WTC11 (cell line): ENCODE results near the gene EIF4G3. TPM values are rescaled to one million over a fixed set of nuclear protein-coding genes. Genes with fewer than 3 reads are reported as not detected.

ENCODE experiments used
- ATAC-seq: fragments of 200-7000 bp; cut with Tn5 transposase; 2 replicates; pipeline ENCODE4 v1.10.0; 2021; ENCODE audit warnings: mild to moderate bottlenecking, moderate library complexity
- CTCF ChIA-PET: fragments of 300-600 bp; sonication (Branson Sonifier 250); formaldehyde crosslinking; loops from one replicate; lab custom pipeline; 2021; ENCODE audit warnings: antibody characterized with exemption; lab: Charles Lee
- POLR2A ChIA-PET: fragments of 350-600 bp; sonication (Branson Sonifier 250); formaldehyde crosslinking; loops from one replicate; lab custom pipeline; 2021; ENCODE audit warnings: antibody characterized with exemption; lab: Charles Lee
- DNase-seq: peaks from one replicate; pipeline ENCODE4 v3.0.0; 2021; ENCODE audit warnings: low spot score
- H3K27ac Mint-ChIP-seq: 2 replicates; pipeline ENCODE4 v1.8.0; 2021; ENCODE audit warnings: mixed read lengths
- H3K27me3 Mint-ChIP-seq: 2 replicates; pipeline ENCODE4 v1.8.0; 2021; ENCODE audit warnings: low read depth, mild to moderate bottlenecking, moderate library complexity, mixed read lengths
- H3K36me3 Mint-ChIP-seq: 2 replicates; pipeline ENCODE4 v1.8.0; 2021; ENCODE audit warnings: mixed read lengths
- H3K4me1 Mint-ChIP-seq: 2 replicates; pipeline ENCODE4 v1.8.0; 2022; ENCODE audit warnings: mixed read lengths
- H3K4me3 Mint-ChIP-seq: 2 replicates; pipeline ENCODE4 v1.8.0; 2021; ENCODE audit warnings: mild to moderate bottlenecking, moderate library complexity, mixed read lengths
- H3K9me3 Mint-ChIP-seq: 2 replicates; pipeline ENCODE4 v1.8.0; 2021; ENCODE audit warnings: mixed read lengths
- ATF1 ChIP-seq: sonication (generic); formaldehyde crosslinking; IDR thresholded peaks from 2 replicates; pipeline ENCODE4 v1.8.1; 2023; ENCODE audit warnings: mild to moderate bottlenecking, moderate library complexity, missing genetic modification reagents
- CBFB ChIP-seq: sonication (generic); formaldehyde crosslinking; IDR thresholded peaks from 2 replicates; pipeline ENCODE4 v1.8.1; 2022; ENCODE audit warnings: mild to moderate bottlenecking, low read depth, missing genetic modification reagents
- ELF4 ChIP-seq: sonication (generic); formaldehyde crosslinking; IDR thresholded peaks from 2 replicates; pipeline ENCODE4 v1.8.1; 2022; ENCODE audit warnings: low read depth, mild to moderate bottlenecking, moderate library complexity, missing genetic modification reagents
- EMX1 ChIP-seq: fragments of 250-450 bp; sonication (Bioruptor Pico); IDR thresholded peaks from 2 replicates; pipeline ENCODE4 v1.8.0; 2021; ENCODE audit warnings: mild to moderate bottlenecking
- ESRRA ChIP-seq: sonication (generic); formaldehyde crosslinking; IDR thresholded peaks from 2 replicates; pipeline ENCODE4 v1.8.1; 2022; ENCODE audit warnings: mild to moderate bottlenecking, missing genetic modification reagents, borderline replicate concordance
- ETV6 ChIP-seq: sonication (generic); formaldehyde crosslinking; IDR thresholded peaks from 2 replicates; pipeline ENCODE4 v1.8.1; 2022; ENCODE audit warnings: mild to moderate bottlenecking, missing genetic modification reagents
- GABPB1 ChIP-seq: sonication (generic); formaldehyde crosslinking; IDR thresholded peaks from 2 replicates; pipeline ENCODE4 v1.8.1; 2023; ENCODE audit warnings: mild to moderate bottlenecking, missing genetic modification reagents
- NFE2L1 ChIP-seq: sonication (generic); formaldehyde crosslinking; IDR thresholded peaks from 2 replicates; pipeline ENCODE4 v1.8.1; 2023; ENCODE audit warnings: missing genetic modification reagents
- NR1H2 ChIP-seq: sonication (generic); formaldehyde crosslinking; IDR thresholded peaks from 2 replicates; pipeline ENCODE4 v1.9.0; 2021; ENCODE audit warnings: mild to moderate bottlenecking, moderate library complexity, missing genetic modification reagents
- NR2C2 ChIP-seq: sonication (generic); formaldehyde crosslinking; IDR thresholded peaks from 2 replicates; pipeline ENCODE4 v1.8.0; 2022; ENCODE audit warnings: mild to moderate bottlenecking, missing genetic modification reagents
- RORB ChIP-seq: fragments of 250-450 bp; sonication (Bioruptor Pico); IDR thresholded peaks from 2 replicates; pipeline ENCODE4 v1.9.0; 2021; ENCODE audit warnings: mild to moderate bottlenecking
- SOX15 ChIP-seq: fragments of 250-450 bp; sonication (Bioruptor Pico); IDR thresholded peaks from 2 replicates; pipeline ENCODE4 v1.9.0; 2021; ENCODE audit warnings: mild to moderate bottlenecking
- TEAD1 ChIP-seq: sonication (generic); formaldehyde crosslinking; IDR thresholded peaks from 2 replicates; pipeline ENCODE4 v1.8.0; 2022; ENCODE audit warnings: mild to moderate bottlenecking, missing genetic modification reagents
- TEAD4 ChIP-seq: sonication (generic); formaldehyde crosslinking; IDR thresholded peaks from 2 replicates; pipeline ENCODE4 v1.8.0; 2022; ENCODE audit warnings: mild to moderate bottlenecking, missing genetic modification reagents
- ZNF138 ChIP-seq: sonication (generic); formaldehyde crosslinking; conservative IDR thresholded peaks from 2 replicates; pipeline ENCODE4 v1.8.1; 2022; ENCODE audit warnings: mild to moderate bottlenecking, moderate library complexity, missing genetic modification reagents
- ZNF219 ChIP-seq: sonication (generic); formaldehyde crosslinking; IDR thresholded peaks from 2 replicates; pipeline ENCODE4 v1.8.0; 2023; ENCODE audit warnings: missing genetic modification reagents, mild to moderate bottlenecking, borderline replicate concordance
- ZNF232 ChIP-seq: sonication (generic); formaldehyde crosslinking; IDR thresholded peaks from 2 replicates; pipeline ENCODE4 v1.8.0; 2022; ENCODE audit warnings: mild to moderate bottlenecking, missing genetic modification reagents
- ZNF317 ChIP-seq: sonication (generic); formaldehyde crosslinking; IDR thresholded peaks from 2 replicates; pipeline ENCODE4 v1.8.1; 2023; ENCODE audit warnings: low read depth, mild to moderate bottlenecking, moderate library complexity, missing genetic modification reagents, borderline replicate concordance
- ZNF416 ChIP-seq: fragments of 250-450 bp; sonication (Bioruptor Pico); IDR thresholded peaks from 2 replicates; pipeline ENCODE4 v1.9.0; 2021; ENCODE audit warnings: mild to moderate bottlenecking, inconsistent platforms
- ZNF423 ChIP-seq: fragments of 250-450 bp; sonication (Bioruptor Pico); IDR thresholded peaks from 2 replicates; pipeline ENCODE4 v2.1.2; 2022; ENCODE audit warnings: mild to moderate bottlenecking, moderate library complexity
- total RNA-seq: library from RNA; stranded (reverse); gene quantifications from 3 replicates; pipeline ENCODE4 v1.2.3, GENCODE V29; 2021
- TF ChIP-seq, protein P1 (sequence below): sonication (generic); formaldehyde crosslinking; IDR thresholded peaks from 2 replicates; pipeline ENCODE4 v1.8.0; 2022; ENCODE audit warnings: mild to moderate bottlenecking, missing genetic modification reagents
- TF ChIP-seq, protein P2 (sequence below): sonication (generic); formaldehyde crosslinking; IDR thresholded peaks from 2 replicates; pipeline ENCODE4 v1.8.1; 2022; ENCODE audit warnings: missing genetic modification reagents, borderline replicate concordance
- TF ChIP-seq, protein P3 (sequence below): fragments of 250-450 bp; sonication (Bioruptor Pico); IDR thresholded peaks from 2 replicates; pipeline ENCODE4 v1.9.0; 2021; ENCODE audit warnings: mild to moderate bottlenecking
- TF ChIP-seq, protein P4 (sequence below): fragments of 250-450 bp; sonication (Bioruptor Pico); IDR thresholded peaks from 2 replicates; pipeline ENCODE4 v2.1.2; 2022; ENCODE audit warnings: mild to moderate bottlenecking, moderate library complexity
- TF ChIP-seq, protein P5 (sequence below): fragments of 250-450 bp; sonication (Bioruptor Pico); conservative IDR thresholded peaks from 2 replicates; pipeline ENCODE4 v1.9.0; 2021; ENCODE audit warnings: mild to moderate bottlenecking
- TF ChIP-seq, protein P6 (sequence below): sonication (generic); formaldehyde crosslinking; conservative IDR thresholded peaks from 2 replicates; pipeline ENCODE4 v1.8.1; 2022; ENCODE audit warnings: mild to moderate bottlenecking, missing genetic modification reagents
- TF ChIP-seq, protein P7 (sequence below): sonication (generic); formaldehyde crosslinking; IDR thresholded peaks from 2 replicates; pipeline ENCODE4 v1.8.1; 2023; ENCODE audit warnings: mild to moderate bottlenecking, missing genetic modification reagents, moderate library complexity
- TF ChIP-seq, protein P8 (sequence below): sonication (generic); formaldehyde crosslinking; IDR thresholded peaks from 2 replicates; pipeline ENCODE4 v1.8.1; 2022; ENCODE audit warnings: low read depth, mild to moderate bottlenecking, moderate library complexity, missing genetic modification reagents, borderline replicate concordance
- TF ChIP-seq, protein P9 (sequence below): fragments of 200-600 bp; IDR thresholded peaks from 2 replicates; pipeline ENCODE4 v1.8.0; 2022; ENCODE audit warnings: antibody characterized with exemption

Gene EIF4G3
- total RNA-seq, 1 experiment from 2014 or later: 77.7 TPM

DNA sequence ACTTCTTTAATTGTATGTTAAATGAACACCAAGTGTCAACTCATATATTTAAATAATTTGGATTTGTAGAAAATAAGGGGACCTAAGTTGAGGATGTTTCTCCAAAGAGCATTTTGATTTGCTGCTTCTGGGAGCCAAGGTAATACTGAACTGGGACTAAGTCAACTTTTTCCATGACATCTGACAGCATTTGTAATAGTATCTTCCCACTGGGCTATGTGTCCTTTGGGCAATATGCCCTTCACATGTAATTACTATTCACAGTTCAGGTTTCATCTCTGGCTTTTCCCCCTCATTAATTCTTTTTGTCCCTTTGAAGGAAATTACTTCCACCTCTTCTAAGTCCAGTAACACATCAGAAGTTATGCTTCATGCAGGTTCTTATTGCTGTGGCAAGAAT lies 352.9 kb downstream of the EIF4G3 start:
- ChIA-PET POLR2A (no interaction called here), CTCF (no interaction called here)
- Mint-ChIP-seq H3K27ac (no peak overlapping the region), H3K27me3 (no peaks in the 10 kb centered on the region), H3K9me3 (no peaks in the 10 kb centered on the region), H3K4me3 (no peak overlapping the region), H3K36me3 (peaks cover 17% of the 10 kb centered on the region), H3K4me1 (no peaks in the 10 kb centered on the region)
- ATAC-seq (no peak), DNase-seq (no peak)
- TF ChIP-seq NR1H2 (no peak), ZNF416 (CRISPR knock-in tag) (no peak), ZNF219 (CRISPR knock-in tag) (no peak), GABPB1 (no peak), ESRRA (CRISPR knock-in tag) (no peak), SOX15 (CRISPR knock-in tag) (no peak), ZNF138 (CRISPR knock-in tag) (no peak), ZNF317 (no peak), RORB (CRISPR knock-in tag) (no peak), NFE2L1 (no peak)
- TF ChIP-seq, protein P1, sequence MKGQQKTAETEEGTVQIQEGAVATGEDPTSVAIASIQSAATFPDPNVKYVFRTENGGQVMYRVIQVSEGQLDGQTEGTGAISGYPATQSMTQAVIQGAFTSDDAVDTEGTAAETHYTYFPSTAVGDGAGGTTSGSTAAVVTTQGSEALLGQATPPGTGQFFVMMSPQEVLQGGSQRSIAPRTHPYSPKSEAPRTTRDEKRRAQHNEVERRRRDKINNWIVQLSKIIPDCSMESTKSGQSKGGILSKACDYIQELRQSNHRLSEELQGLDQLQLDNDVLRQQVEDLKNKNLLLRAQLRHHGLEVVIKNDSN (CRISPR knock-in tag): no peak
- TF ChIP-seq, protein P2, sequence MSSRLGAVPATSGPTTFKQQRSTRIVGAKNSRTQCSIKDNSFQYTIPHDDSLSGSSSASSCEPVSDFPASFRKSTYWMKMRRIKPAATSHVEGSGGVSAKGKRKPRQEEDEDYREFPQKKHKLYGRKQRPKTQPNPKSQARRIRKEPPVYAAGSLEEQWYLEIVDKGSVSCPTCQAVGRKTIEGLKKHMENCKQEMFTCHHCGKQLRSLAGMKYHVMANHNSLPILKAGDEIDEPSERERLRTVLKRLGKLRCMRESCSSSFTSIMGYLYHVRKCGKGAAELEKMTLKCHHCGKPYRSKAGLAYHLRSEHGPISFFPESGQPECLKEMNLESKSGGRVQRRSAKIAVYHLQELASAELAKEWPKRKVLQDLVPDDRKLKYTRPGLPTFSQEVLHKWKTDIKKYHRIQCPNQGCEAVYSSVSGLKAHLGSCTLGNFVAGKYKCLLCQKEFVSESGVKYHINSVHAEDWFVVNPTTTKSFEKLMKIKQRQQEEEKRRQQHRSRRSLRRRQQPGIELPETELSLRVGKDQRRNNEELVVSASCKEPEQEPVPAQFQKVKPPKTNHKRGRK: no peak
- TF ChIP-seq, protein P3, sequence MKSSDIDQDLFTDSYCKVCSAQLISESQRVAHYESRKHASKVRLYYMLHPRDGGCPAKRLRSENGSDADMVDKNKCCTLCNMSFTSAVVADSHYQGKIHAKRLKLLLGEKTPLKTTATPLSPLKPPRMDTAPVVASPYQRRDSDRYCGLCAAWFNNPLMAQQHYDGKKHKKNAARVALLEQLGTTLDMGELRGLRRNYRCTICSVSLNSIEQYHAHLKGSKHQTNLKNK (CRISPR knock-in tag): no peak
- TF ChIP-seq, protein P4, sequence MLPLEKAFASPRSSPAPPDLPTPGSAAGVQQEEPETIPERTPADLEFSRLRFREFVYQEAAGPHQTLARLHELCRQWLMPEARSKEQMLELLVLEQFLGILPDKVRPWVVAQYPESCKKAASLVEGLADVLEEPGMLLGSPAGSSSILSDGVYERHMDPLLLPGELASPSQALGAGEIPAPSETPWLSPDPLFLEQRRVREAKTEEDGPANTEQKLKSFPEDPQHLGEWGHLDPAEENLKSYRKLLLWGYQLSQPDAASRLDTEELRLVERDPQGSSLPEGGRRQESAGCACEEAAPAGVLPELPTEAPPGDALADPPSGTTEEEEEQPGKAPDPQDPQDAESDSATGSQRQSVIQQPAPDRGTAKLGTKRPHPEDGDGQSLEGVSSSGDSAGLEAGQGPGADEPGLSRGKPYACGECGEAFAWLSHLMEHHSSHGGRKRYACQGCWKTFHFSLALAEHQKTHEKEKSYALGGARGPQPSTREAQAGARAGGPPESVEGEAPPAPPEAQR (CRISPR knock-in tag): no peak

DNA sequence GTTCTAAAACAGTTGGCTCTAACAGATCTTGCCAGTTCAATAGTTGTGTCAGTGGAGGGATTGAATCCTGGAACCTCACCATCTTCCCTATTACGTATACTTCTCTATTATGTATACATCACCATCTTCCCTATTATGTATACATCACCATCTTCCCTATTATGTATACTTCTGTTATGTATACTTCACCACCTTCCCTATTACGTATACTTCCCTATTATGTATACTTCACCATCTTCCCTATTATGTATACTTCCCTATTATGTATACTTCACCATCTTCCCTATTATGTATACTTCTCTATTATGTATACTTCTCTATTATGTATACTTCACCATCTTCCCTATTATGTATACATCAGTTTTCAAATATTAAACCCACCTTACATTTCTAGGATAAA lies 355.2 kb downstream of the EIF4G3 start:
- H3K9me3 Mint-ChIP-seq: no peaks in the 10 kb centered on the region
- POLR2A ChIA-PET: no interaction called here
- DNase-seq (no peak), ATAC-seq (no peak)
- H3K27ac Mint-ChIP-seq: no peak overlapping the region
- peaks cover 22% of the 10 kb centered on the region for H3K36me3 Mint-ChIP-seq
- CTCF ChIA-PET: interaction anchor here (0.6 to 2.7 kb wide), 2 partner anchors 373 to 445 kb away, joined by 3 to 7 read pairs; no protein-coding TSS in a partner anchor
- no peak overlapping the region for H3K4me3 Mint-ChIP-seq
- H3K4me1 Mint-ChIP-seq: no peaks in the 10 kb centered on the region
- H3K27me3 Mint-ChIP-seq: no peaks in the 10 kb centered on the region
- TF ChIP-seq ELF4 (CRISPR knock-in tag): no peak
- TF ChIP-seq NR2C2: no peak
- TF ChIP-seq, protein P5, sequence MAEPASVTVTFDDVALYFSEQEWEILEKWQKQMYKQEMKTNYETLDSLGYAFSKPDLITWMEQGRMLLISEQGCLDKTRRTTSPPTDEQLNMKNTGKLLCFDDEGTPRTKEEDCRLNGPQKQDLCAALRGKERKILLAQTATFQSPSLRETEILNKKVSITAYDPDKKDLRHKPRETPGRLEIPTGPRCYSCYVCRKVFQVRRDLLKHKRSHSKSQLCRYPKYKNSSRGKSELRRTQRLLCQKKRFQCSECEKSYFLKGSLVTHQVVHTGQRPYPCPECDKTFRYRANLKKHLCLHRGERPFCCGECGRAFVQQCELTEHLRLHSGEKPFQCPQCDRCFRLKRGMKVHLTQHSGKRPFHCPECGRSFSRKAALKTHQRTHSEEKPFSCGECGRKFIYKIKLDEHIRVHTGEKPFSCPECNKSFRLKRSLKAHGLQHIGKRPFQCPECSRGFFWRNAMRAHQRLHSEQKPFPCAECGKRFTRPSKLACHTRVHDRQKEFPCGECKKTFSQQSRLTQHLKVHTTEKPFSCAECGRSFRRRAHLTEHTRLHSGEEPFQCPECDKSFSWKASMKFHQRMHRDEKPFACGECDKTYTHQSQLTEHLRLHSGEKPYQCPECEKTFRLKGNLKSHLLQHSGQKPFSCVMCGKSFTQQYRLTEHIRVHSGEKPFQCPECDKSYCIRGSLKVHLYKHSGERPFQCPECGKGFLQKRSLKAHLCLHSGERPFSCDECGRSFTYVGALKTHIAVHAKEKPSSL (CRISPR knock-in tag): no peak
- TF ChIP-seq, protein P6, sequence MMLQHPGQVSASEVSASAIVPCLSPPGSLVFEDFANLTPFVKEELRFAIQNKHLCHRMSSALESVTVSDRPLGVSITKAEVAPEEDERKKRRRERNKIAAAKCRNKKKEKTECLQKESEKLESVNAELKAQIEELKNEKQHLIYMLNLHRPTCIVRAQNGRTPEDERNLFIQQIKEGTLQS (CRISPR knock-in tag): no peak
- no peak for TF ChIP-seq ZNF232 (CRISPR knock-in tag)
- no peak for TF ChIP-seq EMX1 (CRISPR knock-in tag)
- TF ChIP-seq TEAD4 (CRISPR knock-in tag): no peak
- TF ChIP-seq ETV6 (CRISPR knock-in tag): no peak
- no peak for TF ChIP-seq TEAD1 (CRISPR knock-in tag)
- TF ChIP-seq ZNF423 (CRISPR knock-in tag): no peak
- no peak for TF ChIP-seq CBFB
- no peak for TF ChIP-seq ATF1 (CRISPR knock-in tag)
- TF ChIP-seq, protein P7, sequence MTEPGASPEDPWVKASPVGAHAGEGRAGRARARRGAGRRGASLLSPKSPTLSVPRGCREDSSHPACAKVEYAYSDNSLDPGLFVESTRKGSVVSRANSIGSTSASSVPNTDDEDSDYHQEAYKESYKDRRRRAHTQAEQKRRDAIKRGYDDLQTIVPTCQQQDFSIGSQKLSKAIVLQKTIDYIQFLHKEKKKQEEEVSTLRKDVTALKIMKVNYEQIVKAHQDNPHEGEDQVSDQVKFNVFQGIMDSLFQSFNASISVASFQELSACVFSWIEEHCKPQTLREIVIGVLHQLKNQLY (CRISPR knock-in tag): no peak
- TF ChIP-seq, protein P8, sequence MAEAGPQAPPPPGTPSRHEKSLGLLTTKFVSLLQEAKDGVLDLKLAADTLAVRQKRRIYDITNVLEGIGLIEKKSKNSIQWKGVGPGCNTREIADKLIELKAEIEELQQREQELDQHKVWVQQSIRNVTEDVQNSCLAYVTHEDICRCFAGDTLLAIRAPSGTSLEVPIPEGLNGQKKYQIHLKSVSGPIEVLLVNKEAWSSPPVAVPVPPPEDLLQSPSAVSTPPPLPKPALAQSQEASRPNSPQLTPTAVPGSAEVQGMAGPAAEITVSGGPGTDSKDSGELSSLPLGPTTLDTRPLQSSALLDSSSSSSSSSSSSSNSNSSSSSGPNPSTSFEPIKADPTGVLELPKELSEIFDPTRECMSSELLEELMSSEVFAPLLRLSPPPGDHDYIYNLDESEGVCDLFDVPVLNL (CRISPR knock-in tag): no peak
- TF ChIP-seq, protein P9, sequence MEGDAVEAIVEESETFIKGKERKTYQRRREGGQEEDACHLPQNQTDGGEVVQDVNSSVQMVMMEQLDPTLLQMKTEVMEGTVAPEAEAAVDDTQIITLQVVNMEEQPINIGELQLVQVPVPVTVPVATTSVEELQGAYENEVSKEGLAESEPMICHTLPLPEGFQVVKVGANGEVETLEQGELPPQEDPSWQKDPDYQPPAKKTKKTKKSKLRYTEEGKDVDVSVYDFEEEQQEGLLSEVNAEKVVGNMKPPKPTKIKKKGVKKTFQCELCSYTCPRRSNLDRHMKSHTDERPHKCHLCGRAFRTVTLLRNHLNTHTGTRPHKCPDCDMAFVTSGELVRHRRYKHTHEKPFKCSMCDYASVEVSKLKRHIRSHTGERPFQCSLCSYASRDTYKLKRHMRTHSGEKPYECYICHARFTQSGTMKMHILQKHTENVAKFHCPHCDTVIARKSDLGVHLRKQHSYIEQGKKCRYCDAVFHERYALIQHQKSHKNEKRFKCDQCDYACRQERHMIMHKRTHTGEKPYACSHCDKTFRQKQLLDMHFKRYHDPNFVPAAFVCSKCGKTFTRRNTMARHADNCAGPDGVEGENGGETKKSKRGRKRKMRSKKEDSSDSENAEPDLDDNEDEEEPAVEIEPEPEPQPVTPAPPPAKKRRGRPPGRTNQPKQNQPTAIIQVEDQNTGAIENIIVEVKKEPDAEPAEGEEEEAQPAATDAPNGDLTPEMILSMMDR: no peak
